Measurements from ENCODE around the gene CCDC71.

CCDC71 gene

GRCh38 chr3:49131576-49131975, 34.6 kb downstream of the CCDC71 start:
- no peak for DNase-seq (ENCODE audit: low read depth in 3 of 3)

GRCh38 chr3:49131040-49131439, 35.1 kb downstream of the CCDC71 start:
- no peak for DNase-seq (ENCODE audit: low read depth in 3 of 3)

GRCh38 chr3:49124991-49125670, 41.0 kb downstream of the CCDC71 start:
- DNase-seq (ENCODE audit: low read depth in 3 of 3): no peak

GRCh38 chr3:49124203-49124602, 41.9 kb downstream of the CCDC71 start:
- DNase-seq (ENCODE audit: low read depth in 3 of 3): no peak

GRCh38 chr3:49123687-49124086, 42.4 kb downstream of the CCDC71 start:
- DNase-seq (ENCODE audit: low read depth in 3 of 3): no peak

- DNase-seq (ENCODE audit: low read depth in 3 of 3): no peak
Observed at GRCh38 chr3:49122886-49123545, 43.1 kb downstream of the CCDC71 start.

- no peak for DNase-seq (ENCODE audit: low read depth in 3 of 3)
Observed at GRCh38 chr3:49122451-49122850, 43.7 kb downstream of the CCDC71 start.

- no peak for DNase-seq (ENCODE audit: low read depth in 3 of 3)
Observed at GRCh38 chr3:49122022-49122421, 44.1 kb downstream of the CCDC71 start.

GRCh38 chr3:49121132-49121736, 44.9 kb downstream of the CCDC71 start:
- no peak for DNase-seq (ENCODE audit: low read depth in 3 of 3)

- DNase-seq (ENCODE audit: low read depth in 3 of 3): peak; percentile 89 to 95 (median 92)
Observed at GRCh38 chr3:49120438-49121131, 45.5 kb downstream of the CCDC71 start, which contains the start of gene USP19. USP19 (minus strand) TSS chr3:49120823; CDS start chr3:49119145, 1,678 bp downstream.

- no peak for DNase-seq (ENCODE audit: low read depth in 3 of 3)
Observed at GRCh38 chr3:49120096-49120437, 46.1 kb downstream of the CCDC71 start.

GRCh38 chr3:49119439-49119838, 46.7 kb downstream of the CCDC71 start:
- DNase-seq (ENCODE audit: low read depth in 3 of 3): no peak

GRCh38 chr3:49119036-49119435, 47.1 kb downstream of the CCDC71 start:
- DNase-seq (ENCODE audit: low read depth in 3 of 3): no peak
